Vagina (tissue), 2 donors: Measurements from ENCODE around the gene TBC1D7. TPM values are rescaled to one million over a fixed set of nuclear protein-coding genes. Genes with fewer than 3 reads are reported as not detected.

Experiments used
- DNase-seq, 2 donors: peaks; one replicate each; pipeline ENCODE4 v3.0.0-alpha.2; 2017; ENCODE audit errors: extremely low spot score in 2 of 2
- H3K27ac ChIP-seq: fragments of 200-600 bp; sonication (generic); one replicate; pipeline ENCODE4 v1.5.1; 2019
- H3K27me3 ChIP-seq: fragments of 200-600 bp; sonication (generic); one replicate; pipeline ENCODE4 v1.5.1; 2019
- H3K36me3 ChIP-seq, 2 donors: fragments of 200-600 bp; sonication (generic); one replicate each; pipeline ENCODE4 v1.5.1; 2017 to 2019
- H3K4me1 ChIP-seq: fragments of 200-600 bp; sonication (generic); one replicate; pipeline ENCODE4 v1.5.1; 2019
- H3K4me3 ChIP-seq, 2 donors: fragments of 200-600 bp; sonication (generic); 1 replicate in 1 of 2; 2 replicates in 1 of 2; pipeline ENCODE4 v1.5.1; 2016 to 2019
- H3K9me3 ChIP-seq: fragments of 200-600 bp; sonication (generic); one replicate; pipeline ENCODE4 v1.5.1; 2019
- POLR2A ChIP-seq, 2 donors: fragments of 450-650 bp; IDR thresholded peaks; one replicate each; pipeline ENCODE4 v1.6.1; 2017; ENCODE audit warnings: antibody characterized with exemption in 2 of 2, mild to moderate bottlenecking in 2 of 2, moderate library complexity in 2 of 2
- POLR2AphosphoS5 ChIP-seq, 2 donors: sonication (generic); formaldehyde crosslinking; IDR thresholded peaks; one replicate each; pipeline ENCODE4 v1.9.0; 2017; ENCODE audit warnings: antibody characterized with exemption in 2 of 2, mild to moderate bottlenecking in 2 of 2, low read depth in 1 of 2; ENCODE audit not compliant: insufficient read depth in 1 of 2
- intact Hi-C: fragments of 100-400 bp; cut with DNase I; formaldehyde crosslinking; loops from one replicate; pipeline ENCODE4 v1.15.1; 2023
- total RNA-seq: library from RNA; depleted of rRNA; stranded (reverse); fragments of >200 nt; gene quantifications from one replicate; pipeline ENCODE4 v1.2.3, GENCODE V29; 2016
- TF ChIP-seq, protein P1 (sequence below), 3 experiments: fragments of 450-650 bp in 2 of 3; fragments of 200-600 bp in 1 of 3; sonication (generic) in 1 of 3; IDR thresholded peaks; one replicate each; pipeline ENCODE4 v1.5.1; 2017 to 2019; ENCODE audit warnings: antibody characterized with exemption in 3 of 3, mild to moderate bottlenecking in 2 of 3, moderate library complexity in 2 of 3

Gene TBC1D7
- total RNA-seq, 1 donor from 2014 or later, result 13.0 TPM

DNA sequence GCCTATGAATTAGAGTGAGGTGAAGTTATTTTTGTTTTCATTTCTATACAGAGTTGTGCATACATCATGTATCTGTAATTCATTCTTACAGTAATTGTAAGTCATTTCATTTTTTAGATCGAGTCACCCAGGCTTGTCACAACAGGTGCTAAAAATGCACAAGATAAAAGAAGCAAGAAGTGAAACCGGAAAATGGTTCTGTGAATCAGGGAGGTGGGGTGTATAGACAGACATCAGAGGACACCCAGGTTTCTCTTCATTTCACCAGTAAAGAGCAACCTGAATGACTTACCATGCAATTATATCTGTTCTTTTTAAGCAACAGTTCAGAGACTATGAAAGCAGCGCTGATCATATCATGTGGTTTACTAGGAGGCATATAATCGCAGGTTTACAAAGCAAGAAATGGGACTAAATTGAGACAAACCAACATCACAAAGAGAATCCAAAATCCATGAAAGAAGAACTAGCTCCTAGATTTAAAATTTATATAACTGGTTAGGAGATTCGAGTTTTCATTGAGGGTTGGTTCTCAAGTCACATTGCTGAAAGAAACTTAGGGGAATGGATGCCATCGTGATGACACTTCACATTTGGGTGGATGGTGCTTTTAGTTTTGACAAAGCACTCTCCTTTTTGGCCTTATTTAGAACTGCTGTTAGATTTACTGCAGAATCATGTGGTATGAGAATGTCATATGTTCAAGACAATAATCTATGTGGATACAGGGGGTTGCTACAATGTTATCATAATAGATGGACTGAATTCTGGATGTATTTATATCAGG lies 27.9 kb upstream of the TBC1D7 start:
- Histone ChIP-seq H3K36me3 (no peaks in the 10 kb centered on the region), H3K4me3 (no peak overlapping the region), H3K27me3 (no peaks in the 10 kb centered on the region), H3K27ac (no peak overlapping the region), H3K4me1 (peaks cover 32% of the 10 kb centered on the region), H3K9me3 (no peaks in the 10 kb centered on the region)
- intact Hi-C loops, result no loop called here
- TF ChIP-seq, protein P1, sequence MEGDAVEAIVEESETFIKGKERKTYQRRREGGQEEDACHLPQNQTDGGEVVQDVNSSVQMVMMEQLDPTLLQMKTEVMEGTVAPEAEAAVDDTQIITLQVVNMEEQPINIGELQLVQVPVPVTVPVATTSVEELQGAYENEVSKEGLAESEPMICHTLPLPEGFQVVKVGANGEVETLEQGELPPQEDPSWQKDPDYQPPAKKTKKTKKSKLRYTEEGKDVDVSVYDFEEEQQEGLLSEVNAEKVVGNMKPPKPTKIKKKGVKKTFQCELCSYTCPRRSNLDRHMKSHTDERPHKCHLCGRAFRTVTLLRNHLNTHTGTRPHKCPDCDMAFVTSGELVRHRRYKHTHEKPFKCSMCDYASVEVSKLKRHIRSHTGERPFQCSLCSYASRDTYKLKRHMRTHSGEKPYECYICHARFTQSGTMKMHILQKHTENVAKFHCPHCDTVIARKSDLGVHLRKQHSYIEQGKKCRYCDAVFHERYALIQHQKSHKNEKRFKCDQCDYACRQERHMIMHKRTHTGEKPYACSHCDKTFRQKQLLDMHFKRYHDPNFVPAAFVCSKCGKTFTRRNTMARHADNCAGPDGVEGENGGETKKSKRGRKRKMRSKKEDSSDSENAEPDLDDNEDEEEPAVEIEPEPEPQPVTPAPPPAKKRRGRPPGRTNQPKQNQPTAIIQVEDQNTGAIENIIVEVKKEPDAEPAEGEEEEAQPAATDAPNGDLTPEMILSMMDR (IDR thresholded peaks at IDR 0.05), result no peak
- no peak for DNase-seq

DNA sequence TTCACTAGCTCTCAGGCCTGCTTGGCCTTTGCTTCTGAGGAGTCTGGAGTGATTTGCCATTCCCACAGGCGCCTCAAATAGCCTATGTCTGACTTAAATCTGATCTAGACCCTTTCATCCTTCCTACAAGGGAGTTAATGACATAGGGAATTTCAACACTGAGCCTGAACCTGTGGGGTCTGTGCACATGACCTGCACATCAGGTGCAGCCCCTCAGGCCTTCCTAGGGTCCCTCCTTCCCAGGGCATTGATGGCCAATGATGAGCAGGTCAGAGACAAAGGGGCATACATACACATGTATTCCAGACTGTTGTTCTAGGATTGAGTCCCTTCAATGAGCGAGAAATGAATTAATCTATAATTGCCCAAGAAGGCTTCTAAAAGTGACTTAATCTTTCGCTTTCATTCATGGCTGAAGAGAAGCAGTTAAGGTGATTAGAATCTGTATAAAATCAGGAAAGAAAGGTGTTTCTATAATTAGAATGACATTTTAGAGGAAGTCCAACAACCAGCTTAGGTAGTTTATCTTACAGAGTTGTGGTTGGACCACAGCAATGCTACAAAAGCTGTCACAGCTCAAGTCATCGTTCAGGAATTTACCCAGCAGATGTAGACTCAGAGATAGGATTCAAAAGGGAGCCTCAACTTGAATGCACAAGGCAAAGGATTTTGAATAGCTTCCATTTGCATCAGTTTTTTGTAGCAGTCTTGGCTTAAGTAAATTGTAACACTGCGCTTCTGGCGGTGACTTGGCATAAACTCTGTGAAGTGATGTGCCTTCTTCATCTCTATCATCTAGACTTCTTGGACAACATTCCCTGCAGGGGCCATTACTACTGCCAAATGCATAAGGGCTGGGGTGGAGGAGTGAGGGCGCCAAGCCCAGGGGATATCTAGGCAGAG lies 27.0 kb upstream of the TBC1D7 start:
- no peaks in the 10 kb centered on the region for H3K27me3 ChIP-seq
- no peak for DNase-seq
- intact Hi-C loops, result no loop called here

DNA sequence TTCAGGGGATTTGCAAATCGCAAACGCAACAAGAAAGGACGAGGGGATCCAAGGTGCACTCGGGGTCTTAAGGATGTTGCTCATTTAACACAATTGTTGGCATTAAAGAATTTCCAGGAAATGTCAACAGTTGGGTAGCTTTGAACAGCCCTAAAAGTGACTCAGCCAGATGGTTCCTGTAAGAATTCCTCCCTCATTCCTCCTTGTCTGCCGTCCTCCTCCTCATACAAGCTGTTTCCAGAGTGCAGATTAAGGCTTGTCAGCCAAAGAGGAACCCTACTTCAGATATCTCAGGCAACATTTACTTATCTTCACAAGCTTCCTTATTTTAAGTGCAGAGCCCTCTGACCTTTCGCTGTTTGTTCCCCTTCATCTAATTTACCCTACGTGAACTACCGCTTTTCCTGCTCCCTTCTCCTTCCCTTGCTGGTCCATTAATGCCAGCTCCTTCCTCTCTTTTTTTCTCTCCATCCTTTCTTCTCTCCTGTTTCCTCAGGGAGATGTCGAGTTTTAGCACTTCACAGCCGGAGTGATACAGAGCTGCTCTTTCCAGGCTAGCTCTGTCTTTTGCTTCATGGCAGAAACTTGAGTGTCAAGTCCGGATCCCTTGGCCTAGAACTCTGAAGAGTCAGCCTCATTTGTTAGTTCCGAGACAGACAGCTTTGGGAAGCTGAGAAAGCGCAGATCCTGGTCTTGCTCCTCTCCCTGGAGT lies 26.1 kb upstream of the TBC1D7 start:
- H3K4me1 ChIP-seq, result peaks cover 32% of the 10 kb centered on the region
- H3K4me3 ChIP-seq, result no peak overlapping the region
- no peaks in the 10 kb centered on the region for H3K36me3 ChIP-seq
- no peaks in the 10 kb centered on the region for H3K27me3 ChIP-seq
- H3K9me3 ChIP-seq, result no peaks in the 10 kb centered on the region
- TF ChIP-seq POLR2AphosphoS5 (IDR thresholded peaks at IDR 0.05; ENCODE audit: insufficient read depth in 1 of 2, low read depth in 1 of 2) (no peak), POLR2A (IDR thresholded peaks at IDR 0.05) (no peak)
- TF ChIP-seq, protein P1 (IDR thresholded peaks at IDR 0.05), result no peak
- H3K27ac ChIP-seq, result peak overlapping the region; percentile 15
- DNase-seq, result no peak
- intact Hi-C loops, result no loop called here

More for the DNA sequence above, 27.0 kb upstream of the TBC1D7 start:
- TF ChIP-seq POLR2A (IDR thresholded peaks at IDR 0.05) (no peak), POLR2AphosphoS5 (IDR thresholded peaks at IDR 0.05; ENCODE audit: insufficient read depth in 1 of 2, low read depth in 1 of 2) (no peak)
- TF ChIP-seq, protein P1 (IDR thresholded peaks at IDR 0.05), result no peak
- no peaks in the 10 kb centered on the region for H3K36me3 ChIP-seq
- H3K27ac ChIP-seq, result peak overlapping the region; percentile 15
- no peaks in the 10 kb centered on the region for H3K9me3 ChIP-seq
- peaks cover 32% of the 10 kb centered on the region for H3K4me1 ChIP-seq
- no peak overlapping the region for H3K4me3 ChIP-seq

DNA sequence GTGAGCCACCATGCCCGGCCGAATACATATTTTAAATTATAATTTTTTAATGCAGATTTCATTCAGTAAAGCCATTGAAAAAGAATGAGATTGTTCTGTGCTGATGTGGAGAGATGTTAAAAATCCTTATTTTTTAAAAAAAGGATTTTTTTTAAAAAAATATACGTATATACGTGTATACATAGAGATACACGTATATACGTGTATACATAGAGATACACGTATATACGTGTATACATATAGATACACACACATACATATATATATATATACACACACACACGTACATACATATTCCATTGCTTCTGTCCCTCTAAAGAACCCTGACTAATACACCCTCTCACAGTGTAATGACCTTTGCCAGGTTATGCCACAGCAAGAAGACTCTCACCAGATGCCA lies 23.8 kb upstream of the TBC1D7 start:
- intact Hi-C loops, result no loop called here
- H3K27me3 ChIP-seq, result no peaks in the 10 kb centered on the region
- DNase-seq, result no peak

DNA sequence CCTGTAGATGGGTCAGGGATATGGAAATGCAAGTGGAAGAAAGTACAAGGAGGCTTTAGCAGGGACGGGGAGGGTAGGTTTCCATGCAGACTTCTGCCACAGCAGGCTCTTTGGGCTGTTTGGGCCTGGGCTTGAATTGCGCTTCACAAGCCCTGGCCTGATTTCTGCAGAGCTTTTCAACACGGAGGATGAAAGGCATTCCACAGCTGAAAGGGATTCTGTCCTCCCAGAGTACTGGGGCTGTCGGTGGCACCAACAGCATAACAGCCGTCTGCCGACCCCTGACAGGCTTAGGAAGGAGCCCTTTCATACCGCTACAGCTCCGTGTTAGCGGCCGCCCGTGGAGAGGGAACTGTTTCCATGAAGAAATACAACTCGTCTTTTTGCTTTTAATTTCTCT lies 22.9 kb upstream of the TBC1D7 start:
- Histone ChIP-seq H3K27me3 (no peaks in the 10 kb centered on the region), H3K27ac (no peak overlapping the region), H3K36me3 (no peaks in the 10 kb centered on the region), H3K4me1 (peaks cover 28% of the 10 kb centered on the region), H3K9me3 (no peaks in the 10 kb centered on the region), H3K4me3 (no peak overlapping the region)
- no peak for DNase-seq
- TF ChIP-seq POLR2AphosphoS5 (IDR thresholded peaks at IDR 0.05; ENCODE audit: insufficient read depth in 1 of 2, low read depth in 1 of 2) (no peak), POLR2A (IDR thresholded peaks at IDR 0.05) (no peak)
- TF ChIP-seq, protein P1 (IDR thresholded peaks at IDR 0.05), result no peak
- intact Hi-C loops, result no loop called here

More for the DNA sequence above, 23.8 kb upstream of the TBC1D7 start:
- no peak overlapping the region for H3K4me3 ChIP-seq
- H3K9me3 ChIP-seq, result no peaks in the 10 kb centered on the region
- H3K4me1 ChIP-seq, result peaks cover 32% of the 10 kb centered on the region
- no peaks in the 10 kb centered on the region for H3K36me3 ChIP-seq
- TF ChIP-seq POLR2A (IDR thresholded peaks at IDR 0.05), result no peak
- TF ChIP-seq POLR2AphosphoS5 (IDR thresholded peaks at IDR 0.05; ENCODE audit: insufficient read depth in 1 of 2, low read depth in 1 of 2), result no peak
- H3K27ac ChIP-seq, result no peak overlapping the region
